NCI-H146 treated with DMSO at 0.1 percent for 48 hours (cell line): ENCODE results near the gene ZMYND11.
A peak's percentile ranks its signal among the peaks of the same experiment; 100 is the strongest.

ENCODE experiments used
- DNase-seq: peaks from one replicate; lab custom pipeline; 2025; ENCODE audit not compliant: unreplicated experiment; lab: John Stamatoyannopoulos, UW

Gene ZMYND11

DNA sequence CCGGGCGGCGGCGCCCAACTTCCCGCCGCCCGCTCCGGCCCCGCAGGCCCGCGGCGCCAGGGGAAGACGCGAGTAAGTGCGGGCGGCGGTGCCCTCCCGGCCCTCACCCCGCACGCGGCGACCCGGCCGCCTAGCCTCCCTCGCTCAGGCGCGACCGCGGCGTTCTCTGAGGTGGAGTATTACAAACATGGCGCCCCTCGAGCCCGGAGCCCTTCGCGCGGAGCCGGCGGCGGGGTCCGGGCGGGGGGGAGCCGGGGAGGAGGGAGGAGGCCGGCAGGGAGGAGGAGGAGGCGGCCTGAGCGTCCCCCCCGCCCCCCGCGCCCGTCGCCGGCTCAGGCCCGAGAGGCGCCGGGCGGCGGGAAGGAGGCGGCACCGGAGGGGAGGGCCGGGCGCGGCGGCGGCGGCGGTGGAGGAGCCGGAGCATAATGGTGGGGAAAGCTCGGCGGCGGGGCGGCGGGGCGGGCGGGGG is at the start of gene ZMYND11:
ZMYND11 (plus strand) TSS at position 324 of the 469 bp plus-strand sequence. CDS start 44,558 bp downstream, outside the sequence.
- peak; percentile 63 for DNase-seq

DNA sequence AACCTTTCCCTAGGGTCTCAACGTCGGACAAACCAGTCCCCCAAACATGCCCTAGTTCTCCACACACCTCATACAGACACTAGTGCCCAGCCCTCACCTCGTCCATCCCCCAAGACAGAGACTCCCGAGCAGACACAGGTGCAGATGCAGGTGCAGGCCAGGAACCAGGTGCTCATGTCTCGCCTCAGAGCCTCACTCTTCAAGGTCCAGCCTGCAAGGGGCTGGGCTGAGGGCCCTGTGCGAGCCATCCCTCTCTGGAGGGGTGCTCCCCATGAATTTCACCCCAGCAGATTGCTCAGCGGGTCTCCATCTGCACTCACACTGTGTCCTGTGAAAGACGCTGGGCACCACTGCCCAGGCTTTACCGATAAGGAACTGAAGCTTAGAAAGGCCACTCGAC is 49.2 kb upstream of the ZMYND11 start:
- no peak for DNase-seq

DNA sequence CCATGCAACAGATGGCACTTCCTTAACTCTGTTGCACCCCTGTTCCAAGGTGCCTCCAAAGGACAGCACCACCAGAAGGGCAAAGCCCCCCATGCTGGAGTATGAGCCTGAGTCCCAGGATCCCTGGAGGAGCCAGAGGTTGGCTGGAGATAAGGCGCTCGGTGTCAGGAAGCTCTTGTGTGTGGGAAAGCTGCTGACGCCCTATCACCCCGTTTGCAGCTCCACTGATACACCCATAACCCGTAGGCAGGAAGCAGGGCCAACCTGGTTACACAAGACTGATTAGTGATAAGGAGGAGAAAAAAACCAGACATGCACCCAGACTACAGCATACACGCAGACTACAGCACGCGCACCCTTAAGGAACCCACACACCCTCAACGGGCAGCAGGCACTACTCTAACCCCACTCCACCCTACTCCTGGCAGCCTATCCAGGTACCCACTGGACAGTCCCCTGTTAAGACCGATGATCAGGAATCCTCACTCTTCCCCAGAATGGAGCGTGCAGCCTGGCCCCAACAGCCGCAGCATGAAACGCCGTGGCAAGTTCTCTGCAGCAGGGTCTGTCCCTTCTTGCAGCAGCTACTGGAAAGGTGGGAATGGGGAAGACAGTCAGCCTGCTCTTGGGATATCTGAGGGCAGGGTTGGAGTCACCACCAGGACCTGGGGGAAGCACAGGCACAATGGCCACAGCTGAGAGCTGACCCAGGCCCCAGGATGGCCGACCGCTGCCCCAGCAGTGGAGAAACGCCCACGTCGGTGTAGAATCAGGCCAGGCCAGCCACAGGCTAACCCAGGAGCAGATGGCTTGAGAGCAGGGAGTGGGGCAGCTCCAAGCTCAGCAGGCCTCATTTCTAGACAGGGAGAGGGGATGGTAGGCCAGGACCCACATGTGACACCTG is 47.8 kb upstream of the ZMYND11 start:
- no peak for DNase-seq

DNA sequence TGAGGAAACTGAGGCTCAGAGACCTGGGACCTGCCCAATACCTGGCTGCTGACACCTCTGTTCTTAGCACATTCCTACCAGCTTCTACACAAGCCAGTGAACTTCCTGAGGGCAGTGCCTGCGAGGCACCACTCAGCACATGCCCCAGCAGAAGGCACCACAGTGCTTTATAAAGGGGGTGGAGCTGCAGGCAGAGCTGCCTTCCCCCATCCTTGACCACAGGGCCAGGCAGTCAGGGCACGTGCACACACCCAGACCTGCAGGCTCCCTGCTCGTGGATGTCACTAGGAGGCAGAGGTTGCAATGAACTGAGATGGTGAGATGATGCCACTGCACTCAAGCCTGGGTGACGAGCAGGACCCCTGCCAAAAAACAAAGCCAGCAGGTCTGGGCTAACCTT is 47.0 kb upstream of the ZMYND11 start:
- DNase-seq, result no peak

DNA sequence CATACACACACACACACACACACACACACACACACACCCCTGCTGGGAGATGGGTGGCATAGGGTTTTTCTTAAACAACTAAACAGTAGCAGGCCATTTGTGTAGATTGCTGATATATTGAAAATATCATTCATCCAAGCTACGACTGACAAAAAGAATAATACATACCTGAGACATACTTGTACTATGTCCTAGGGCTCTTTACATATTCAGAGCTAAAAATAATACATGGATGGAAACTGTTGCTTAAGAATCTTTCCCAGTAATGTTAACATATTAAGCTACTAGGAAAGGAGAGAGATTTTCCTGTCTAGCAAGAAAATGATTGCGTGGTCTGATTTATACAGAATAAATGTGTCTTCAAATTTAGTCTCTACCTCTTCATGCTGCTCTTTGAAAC is 46.0 kb upstream of the ZMYND11 start:
- no peak for DNase-seq

DNA sequence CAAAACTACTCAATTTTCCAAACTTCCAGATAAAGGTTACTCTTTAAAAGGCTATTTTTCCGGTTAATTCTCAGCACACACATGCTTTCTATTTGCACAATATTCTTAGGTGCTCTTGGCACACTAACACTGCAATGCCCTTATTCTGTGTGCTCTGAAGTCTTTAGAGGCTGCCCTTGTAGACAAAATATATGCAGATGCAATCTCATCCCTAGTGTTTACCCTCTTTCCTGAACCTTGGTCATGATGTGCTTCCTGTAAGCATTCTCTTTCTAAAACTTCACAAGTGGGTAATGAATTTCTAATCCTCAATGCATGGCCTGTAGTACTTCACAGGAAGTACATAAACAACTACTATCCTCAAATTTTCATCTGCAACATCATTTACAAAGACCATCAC is 45.1 kb upstream of the ZMYND11 start:
- no peak for DNase-seq

DNA sequence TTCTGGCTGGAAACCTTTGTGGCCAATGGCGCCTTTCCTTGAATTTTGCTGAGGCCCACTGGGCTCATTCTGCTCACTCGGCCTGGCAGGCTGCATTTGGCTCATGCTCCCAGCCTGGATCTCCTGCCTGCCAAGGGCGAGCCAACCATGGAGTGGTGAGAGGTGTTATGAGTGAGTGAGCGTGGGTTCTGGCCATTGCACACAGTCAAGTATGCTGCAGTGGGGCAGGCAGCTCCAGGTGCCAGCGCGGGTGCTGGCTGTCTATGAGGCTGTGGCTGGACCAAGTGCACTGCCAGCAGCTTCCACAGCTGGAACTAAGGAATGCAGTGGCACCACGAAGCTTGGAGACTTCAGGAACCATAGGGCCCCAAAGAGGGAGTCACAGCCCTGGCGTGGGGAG is 43.9 kb upstream of the ZMYND11 start:
- no peak for DNase-seq

DNA sequence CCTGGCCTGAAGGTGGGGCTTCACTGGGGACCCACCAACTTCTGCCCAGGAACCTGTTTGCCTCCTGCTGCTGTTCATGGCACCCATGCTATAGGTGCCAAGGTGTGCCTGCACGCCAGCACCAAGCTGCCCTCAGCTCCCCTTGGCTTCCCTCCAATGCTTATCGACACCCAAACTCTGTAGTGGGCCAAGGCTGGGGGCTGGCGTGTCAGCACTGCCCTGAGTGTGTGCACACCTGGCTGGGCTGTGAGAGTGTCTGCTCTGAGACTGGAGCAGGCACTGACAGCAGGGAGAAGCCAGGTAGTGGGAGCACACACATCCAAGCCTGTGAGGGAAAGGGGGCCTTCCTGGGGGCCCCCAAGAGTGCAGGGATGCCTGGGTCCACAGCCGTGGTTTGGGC is 43.1 kb upstream of the ZMYND11 start:
- no peak for DNase-seq

DNA sequence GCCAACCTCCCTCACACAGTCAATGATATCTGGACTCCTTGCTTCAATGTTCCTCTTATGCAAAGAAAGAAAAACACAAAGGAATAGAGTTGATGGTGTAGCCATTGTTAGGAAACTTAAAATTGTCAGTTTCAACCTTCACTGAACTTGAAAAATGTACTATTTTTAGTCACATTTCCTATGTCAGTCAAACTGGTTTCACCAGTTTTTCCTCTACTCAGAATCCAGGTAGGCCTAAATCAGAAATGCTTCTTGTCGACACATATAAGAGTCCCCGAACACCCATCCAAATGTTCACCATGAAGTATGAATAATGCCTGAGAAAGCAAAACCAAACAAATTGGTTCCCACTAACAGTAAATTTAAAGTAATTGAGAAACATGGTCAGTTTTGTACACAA is 42.4 kb upstream of the ZMYND11 start:
- no peak for DNase-seq

DNA sequence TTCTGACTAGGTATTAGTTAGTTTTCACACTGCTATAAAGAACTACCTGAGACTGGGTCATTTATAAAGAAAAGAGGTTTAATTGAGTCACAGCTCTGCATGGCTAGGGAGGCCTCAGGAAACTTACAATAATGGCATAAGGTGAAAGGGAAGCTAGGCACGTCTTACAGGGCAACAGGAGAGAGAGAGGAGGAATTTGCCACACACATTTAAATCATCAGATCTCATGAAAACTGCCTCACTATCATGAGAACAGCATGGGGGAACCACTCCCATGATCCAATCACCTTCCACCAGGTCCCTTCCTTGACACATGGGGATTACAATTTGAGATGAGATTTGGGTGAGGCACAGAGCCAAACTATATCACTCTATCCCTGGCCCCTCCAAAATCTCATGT is 40.6 kb upstream of the ZMYND11 start:
- DNase-seq, result no peak

DNA sequence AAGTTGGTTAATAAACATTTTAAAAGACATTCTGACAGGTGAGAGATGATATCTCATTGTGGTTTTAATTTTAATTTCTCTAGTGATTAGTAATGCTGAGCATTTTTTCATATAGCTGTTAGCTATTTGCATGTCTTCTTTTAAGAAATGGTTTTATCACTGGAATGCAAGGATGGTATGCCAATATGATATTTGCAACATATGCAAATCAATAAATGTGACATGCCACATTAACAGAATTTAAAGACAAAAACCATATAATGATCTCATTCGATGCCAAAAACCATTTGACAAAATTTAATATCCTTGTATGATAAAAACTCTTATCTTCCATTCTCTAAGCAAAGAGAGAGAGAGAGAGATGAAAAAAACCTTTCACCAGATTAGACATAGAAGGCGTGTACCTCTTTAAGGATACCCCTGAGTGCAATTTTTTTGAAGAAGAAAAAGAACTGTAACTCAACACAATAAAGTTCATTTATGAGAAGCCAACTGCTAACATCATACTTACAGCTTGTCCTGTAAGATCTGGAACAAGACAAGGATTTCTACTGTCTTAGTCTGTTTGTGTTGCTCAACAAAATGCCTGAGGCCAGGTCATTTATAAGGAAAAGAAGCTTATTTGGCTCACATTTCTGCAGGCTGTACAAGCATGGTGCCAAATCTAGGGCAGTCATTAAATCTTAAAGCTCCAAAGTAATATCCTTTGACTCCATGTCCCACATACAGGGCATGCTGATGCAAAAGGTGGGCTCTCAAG is 39.7 kb upstream of the ZMYND11 start:
- DNase-seq, result no peak

DNA sequence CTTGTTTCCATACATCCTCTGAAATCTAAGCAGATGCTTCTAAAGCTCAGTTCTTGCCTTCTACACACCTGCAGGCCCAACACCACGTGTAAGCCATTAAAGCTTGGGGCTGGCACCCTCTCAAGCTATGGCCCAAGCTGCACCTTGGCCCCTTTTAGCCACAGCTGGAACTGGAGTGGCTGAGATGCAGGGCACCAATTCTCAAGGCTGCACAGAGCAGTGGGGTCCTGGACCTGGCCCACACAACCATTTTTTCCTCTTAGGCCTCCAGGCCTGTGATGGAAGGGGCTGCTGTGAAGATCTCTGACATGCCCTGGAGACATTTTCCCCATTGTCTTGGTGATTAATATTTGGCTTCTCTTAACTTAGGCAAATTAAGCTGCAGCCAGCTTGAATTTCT is 38.8 kb upstream of the ZMYND11 start:
- DNase-seq, result no peak

DNA sequence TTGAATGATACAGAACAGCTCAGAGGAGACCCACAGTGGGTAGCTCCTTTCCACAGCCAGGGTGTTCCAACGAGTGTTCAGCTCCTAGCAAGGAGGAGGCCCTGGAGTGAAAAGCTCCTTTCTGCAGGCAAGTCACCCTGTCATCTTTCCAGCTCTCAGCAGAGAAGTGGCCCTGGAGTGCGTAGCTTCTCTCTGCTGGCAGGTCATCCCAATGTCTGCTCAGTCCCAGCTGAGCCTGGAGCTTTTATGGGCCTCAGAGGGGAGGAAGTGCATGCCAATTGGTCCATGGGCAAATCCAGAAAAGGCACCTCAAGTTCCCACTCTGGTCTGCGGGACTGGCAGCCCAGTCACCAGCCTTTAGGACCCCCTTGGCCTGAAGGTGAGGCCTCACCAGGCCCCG is 30.8 kb upstream of the ZMYND11 start:
- DNase-seq, result no peak

DNA sequence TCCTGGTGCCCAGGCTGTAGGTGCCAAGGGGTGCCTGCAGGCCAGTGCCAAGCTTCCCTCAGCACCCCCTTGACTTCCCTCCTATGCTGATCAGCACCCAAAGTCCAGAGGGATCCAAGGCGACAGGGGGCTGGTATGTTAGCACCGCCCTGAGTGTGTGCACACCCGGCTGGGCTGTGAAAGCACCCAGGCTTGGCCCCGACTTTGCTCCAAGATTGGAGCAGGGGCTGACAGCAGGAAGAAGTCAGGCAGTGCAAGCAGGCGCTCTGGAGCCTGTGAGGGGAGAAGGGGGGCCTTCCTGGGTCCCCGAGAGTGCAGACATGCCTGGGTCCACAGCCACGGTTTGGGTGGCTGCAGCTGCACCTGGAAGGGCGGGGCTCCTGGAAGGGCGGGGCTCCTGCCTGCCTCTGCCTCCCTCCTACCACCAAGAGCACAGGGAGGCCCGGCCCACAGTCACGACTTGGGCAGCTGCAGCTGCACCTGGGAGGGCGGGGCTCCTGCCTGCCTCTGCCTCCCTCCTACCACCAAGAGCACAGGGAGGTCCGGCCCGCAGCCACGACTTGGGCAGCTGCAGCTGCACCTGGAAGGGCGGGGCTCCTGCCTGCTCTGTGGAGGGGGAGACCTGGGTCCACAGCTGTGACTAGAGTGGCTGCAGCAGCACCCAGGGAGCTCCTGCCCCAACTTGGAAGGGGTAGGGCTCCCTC is 30.2 kb upstream of the ZMYND11 start:
- DNase-seq, result peak; percentile 12

DNA sequence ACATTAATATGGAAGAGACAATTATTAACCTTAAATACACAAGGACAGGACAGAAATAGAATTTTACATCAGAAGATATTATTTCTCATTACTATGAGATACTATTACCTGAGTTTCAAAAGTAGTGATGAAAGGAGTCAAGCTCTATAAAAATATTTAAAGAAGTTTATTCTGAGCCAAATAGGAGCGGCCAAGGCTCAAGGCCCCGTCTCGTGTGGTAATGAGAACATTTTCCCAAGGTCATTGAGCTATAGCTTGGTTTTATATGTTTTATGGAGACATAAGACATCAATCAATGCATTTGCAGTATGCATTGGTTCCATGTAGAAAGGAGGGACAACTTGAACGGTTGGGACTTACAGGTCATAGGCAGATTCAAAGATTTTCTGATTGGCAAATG is 29.4 kb upstream of the ZMYND11 start:
- no peak for DNase-seq

DNA sequence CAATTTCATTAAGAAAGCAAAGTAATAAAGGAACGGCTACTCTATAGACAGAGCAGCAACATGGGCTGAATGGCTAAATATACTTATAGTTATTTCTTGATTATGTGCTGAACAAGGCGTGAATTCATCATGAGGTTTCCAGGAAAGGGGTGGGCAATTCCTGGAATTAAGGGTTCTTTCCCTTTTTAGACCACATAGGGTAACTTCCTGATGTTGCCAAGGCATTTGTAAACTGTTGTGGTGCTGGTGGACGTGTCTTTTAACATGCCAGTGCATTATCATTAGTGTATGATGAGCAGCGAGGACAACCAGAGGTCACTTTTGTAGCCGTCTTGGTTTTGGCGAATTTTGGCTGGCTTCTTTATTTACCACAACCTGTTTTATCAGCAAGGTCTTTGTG is 28.5 kb upstream of the ZMYND11 start:
- no peak for DNase-seq

DNA sequence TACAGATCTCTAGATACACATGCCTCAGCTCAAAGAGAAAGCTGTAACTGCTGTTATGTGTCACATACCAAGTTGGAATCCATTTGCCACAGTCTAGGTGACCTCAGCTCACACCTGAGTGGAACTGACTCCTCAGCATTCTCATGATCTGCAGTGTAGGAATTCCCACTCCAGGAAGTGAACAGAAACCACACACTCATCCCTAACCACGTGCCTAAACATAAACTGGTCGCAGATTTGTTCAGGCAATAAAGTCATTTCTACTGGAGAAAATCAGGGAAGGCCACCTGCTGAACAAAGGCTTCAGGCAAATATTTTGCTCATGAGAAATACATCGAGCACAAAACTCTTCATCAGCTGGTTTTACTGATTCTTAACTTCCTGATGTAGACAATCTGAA is 23.0 kb upstream of the ZMYND11 start:
- DNase-seq, result no peak

DNA sequence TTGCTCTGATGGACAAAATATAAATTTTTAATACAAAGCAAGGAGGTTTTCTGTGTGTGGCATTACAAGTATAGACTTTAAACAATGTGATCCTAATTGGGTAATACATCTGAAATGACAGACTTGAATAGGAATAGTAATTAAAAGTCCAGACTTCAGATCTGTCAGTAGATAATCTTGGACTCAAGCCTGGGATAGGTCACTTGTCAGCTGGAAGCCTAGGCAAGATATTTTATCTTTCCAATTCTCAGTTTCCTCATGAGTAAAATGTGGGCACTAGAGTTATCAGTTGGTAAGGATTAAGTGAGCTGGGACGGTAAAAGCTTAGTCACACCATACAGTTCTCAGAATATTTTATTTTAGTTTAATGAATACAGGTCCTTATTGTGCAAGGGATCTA is 10.4 kb upstream of the ZMYND11 start:
- DNase-seq, result no peak

DNA sequence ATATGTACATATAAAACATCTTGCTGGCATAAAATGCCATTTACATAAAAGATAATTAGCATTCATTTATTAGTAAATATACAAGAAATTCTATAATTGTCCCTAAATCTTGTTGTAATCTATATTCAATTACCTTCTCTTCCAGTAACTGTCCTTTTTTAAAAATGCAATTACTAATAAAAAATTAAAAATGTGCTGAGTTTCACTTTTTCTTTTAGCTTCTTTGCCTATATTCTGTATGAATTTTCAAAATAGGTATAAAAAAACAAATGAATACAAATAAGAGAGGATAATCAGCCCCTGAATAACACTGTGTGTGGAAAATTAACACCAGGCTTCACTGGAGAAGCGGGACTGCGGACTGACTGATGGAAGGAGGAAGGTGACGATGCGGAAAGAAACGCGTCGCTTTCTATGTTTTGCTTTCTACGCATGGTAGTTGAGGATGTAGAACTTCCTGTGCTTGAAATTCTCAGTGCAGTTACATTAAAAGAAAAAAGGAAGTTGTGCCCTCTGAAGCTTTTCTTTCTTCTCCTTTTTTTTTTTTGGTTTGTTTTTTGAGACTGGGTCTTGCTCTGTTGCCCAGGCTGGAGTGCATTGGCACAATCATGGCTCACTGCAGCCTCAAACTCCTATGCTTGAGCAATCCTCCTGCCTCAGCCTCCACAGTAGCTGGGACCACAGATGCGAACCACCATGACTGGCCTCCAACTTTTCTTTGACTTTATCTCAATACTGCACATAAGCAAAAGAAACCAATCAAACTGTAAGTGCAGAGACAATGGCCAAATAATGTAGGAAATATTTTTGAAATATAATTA is 7.4 kb upstream of the ZMYND11 start:
- no peak for DNase-seq

DNA sequence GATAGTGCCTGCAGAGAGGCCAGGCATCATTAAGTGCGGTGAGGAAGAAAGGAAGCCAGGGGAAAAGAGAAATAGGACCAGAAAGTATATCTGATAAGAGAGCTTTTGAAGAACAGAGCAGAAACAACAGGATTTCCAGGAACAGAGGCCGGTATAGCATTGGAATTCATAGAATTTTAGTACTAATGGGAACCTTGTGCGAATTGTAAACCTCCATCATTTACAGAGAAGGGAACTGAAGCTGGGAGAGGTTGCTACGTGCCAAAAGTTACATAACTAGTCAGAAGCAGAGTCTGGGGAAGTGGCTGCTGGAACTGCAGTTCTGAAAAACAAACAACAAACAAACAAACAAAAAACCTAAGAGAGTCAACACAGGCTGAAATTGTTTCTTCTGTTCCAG is 5.4 kb upstream of the ZMYND11 start:
- DNase-seq, result no peak
